HG02571 (cell line): Measurements from ENCODE around the gene KIF25.

Experiments
- ATAC-seq: cut with Tn5 transposase; IDR thresholded peaks from one replicate; pipeline ENCODE4 v1.9.1; 2021; ENCODE audit warnings: mild to moderate bottlenecking, moderate library complexity; ENCODE audit not compliant: unreplicated experiment

Gene KIF25

DNA sequence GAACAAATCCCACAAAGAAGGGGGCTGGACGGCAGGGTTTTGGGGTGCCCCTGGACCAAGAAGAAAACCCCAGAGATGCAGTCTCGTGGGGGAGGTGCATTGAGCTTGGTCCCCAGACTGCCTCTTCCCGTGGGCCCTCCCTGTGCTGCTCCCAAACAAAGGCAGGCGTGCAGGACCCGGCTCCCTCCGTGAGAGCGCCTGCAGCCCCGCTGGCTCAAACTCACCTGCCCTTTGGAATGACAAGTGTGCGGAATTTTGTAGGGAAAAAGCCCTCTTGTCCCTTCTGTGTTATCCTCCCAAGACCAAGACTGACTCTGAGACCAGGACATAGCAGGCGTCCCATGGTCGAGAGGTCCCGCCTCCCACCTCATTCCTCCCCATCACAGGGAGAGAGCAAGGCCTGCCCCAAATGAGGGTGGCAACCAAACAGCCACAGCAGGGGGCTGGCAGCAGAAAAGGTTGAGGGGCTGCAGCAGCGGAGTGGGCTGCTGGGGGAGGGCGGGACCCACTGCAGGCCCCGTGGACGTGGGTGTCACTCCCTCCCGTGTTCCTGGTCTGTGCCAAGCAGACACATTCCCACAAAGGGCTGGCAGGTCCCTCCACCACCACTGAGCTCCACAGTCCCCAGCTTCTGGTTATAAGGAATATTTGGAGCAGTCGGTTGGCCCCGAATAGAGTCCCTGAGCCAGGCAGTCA is 87.1 kb downstream of the KIF25 start:
- ATAC-seq: no peak

DNA sequence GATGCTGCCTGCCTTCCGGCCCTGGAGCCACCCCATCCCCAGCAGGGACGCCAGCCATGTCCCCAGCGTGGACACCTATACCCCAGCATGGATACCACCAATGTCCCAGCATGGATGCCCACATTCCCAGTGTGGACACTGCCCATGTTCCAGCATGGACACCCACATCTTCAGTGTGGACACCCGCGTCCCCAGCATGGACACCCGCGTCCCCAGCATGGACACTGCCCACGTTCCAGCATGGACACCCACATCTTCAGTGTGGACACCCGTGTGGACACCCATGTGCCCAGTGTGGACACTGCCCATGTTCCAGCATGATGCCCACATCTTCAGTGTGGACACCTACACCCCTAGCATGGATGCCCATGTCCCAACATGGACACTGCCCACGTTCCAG is 88.6 kb downstream of the KIF25 start:
- ATAC-seq: no peak

DNA sequence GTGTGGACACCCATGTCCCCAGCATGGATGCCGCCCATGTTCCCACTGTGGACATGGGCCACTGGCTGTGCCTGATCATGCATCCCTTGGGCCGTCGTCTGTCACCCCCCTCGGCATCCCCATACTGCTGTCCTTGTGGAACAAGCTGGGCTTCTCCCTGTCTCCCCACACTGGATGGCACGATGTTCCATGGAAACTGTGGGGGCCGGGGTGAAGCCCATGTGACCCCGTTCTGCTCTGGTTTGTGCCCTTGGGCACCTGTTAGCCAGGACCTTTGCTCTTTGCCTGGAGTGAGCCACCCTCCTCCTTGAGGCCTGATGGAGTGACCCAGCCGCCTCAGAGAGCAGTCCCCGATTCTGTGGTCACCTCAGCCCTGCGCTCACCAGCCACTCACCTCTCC is 89.1 kb downstream of the KIF25 start:
- ATAC-seq: no peak

DNA sequence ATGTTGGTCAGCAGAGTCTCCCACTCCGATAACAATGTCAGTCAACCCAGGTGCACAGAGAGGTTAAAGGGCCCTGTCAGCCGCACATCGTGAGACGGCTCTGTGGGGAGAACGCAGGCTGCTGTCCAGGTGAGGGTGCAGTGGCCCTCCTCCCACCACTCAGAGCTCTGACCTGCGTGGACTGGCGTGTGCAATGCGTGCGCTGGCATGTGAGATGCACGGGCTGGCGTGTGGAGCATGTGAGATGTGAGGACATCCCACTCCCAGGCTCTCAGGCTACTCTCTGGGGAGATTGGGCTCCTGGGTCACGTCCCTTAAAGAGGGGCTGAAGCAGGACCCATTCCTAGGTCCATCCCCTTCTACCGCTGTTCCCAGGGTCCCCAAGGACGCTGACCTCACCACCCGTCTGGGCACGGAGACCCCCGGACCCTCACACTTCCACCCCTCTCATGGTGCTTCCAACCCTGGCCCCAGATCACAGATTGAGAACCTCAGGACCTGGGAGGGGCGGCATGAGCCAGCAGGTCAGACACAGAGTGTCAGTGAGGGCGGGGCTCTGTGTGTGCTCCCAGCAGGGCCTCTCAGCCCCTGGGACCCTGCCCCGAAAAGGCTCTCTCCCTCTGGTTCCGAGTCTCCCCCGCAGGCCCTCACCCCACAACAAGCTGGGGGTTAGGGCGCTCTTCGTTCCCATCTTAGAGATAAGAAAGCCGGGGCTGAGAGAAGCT is 90.1 kb downstream of the KIF25 start:
- no peak for ATAC-seq

DNA sequence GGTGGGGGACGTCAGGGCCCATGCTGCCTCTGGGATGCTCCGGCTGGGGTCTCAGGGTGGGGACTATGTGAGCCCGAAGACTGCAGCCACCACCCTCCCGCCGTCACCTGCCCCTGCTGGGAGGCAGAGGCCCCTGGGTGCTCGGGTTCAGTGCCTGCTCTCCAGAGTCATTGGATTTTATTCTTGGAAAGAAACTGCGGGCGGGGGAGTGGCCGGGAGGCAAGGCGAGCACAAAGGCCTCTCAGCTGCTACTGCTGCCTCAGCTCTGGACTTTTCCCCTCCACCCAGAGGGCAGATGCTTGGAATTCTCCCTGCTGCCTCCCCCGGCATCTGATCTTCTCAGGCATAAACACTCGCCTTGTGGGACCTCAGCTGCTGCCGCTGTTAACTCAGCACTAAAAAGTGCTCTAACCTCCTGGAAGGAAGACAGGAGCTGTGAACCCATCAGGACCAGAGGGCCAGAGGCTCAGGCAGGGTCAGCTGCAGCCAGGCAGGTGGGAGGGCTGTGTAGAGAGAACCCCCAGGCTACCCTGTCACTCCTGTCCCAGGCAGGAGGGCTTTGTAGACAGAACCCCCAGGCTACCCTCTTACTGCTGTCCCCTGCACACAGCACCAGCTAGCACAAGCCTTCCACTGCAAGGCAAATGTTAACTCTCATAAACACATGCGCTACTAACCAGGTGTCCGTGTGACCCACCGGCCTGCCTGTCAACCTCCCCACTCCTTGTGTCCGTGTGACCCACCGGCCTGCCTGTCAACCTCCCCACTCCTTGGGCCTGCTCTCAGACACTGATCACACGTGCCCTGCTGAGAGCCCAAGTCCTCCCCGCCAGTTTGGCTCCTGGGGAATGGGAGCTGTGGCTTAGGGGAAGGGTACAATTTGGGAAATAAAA is 90.9 kb downstream of the KIF25 start:
- ATAC-seq: no peak

DNA sequence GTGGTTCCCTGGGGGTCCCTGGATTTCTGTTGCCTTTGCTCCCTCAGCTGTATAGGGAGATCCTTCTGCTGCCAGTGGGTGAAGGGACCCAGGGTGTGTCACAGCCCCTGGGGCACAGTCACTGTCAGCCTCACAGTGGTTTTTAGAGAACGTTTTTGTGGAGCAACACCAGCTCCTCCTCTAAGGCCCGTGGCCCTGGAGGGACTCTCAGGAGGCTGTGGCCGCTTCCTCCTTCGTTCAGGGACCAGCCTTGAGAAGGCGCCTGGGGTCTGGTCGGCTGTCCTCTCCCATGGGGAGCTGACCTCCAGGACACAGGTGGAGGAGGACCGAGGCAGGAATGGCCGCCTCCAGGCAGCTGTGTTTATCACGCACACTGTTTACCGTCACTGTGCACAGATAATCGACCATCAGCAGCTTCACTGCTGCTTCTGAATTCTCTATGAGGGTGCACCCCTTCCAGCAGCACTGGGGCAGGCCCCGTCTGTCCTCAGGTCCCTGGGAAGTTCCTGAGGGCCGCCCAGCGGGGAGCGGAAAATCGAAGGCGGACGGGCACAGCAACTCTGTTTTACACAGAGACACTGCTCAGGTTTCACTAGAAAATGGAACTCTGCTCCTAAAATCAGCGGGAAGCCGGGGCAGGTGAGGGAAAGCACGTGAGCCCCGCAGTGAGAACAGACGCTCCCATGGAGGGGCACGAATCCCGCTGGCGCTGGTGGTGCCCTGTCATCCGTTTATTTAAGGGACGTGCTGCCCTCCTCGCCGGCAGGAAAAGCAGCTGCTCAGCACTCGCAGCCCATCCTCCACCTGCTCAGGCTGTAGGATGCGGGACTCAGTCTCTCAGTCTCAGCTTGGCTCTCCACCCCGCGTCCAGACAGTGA is 92.0 kb downstream of the KIF25 start:
- ATAC-seq: no peak

DNA sequence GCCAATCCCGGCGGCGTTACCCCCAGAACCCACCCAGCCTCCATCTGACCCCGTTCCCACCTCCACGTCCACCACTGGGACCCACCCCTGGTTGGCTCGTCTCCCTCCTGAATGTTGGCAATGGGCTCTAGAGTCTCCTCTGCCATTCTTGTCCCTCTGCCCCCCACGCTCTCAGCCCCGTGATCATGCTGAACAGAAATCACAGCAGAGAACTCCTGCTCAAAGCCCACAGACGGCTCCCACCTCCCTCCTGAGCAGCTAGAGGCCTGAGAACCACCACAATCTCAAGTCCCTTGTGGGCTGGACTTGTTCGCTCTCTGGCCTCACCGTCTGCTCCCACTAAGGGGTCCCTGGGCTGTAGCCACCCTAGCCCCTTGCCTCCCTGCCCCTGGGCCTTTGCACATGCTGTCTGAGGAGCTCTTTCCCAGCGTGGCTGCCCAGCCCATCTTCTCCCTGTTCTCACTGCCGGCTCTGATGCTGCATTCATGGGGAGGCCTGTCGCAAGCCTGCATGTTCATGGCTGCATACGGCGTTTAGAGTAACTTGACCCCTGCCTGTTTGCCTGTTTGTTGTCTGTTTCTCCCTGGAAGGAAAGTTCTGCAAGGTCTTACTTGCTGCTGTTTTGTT is 92.7 kb downstream of the KIF25 start:
- no peak for ATAC-seq

DNA sequence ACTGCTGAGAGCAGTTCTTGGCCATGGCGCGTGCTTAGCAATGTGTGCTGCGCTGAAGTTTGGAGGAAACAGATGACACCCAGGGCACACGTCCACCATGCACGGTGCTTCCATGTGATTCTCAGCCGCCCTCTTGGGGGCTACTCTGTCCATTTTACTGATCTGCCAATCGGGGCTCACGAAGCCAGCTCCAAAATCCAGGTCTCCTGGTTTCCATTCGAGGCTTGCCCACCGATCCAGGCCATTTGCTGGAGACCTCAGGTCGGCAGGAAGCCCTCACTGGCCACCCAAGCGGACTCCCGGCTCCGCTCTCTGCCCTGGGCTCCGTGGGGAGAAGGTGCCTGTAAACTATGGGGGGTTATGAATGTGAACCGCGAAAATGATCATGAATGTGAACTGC is 93.2 kb downstream of the KIF25 start:
- no peak for ATAC-seq

DNA sequence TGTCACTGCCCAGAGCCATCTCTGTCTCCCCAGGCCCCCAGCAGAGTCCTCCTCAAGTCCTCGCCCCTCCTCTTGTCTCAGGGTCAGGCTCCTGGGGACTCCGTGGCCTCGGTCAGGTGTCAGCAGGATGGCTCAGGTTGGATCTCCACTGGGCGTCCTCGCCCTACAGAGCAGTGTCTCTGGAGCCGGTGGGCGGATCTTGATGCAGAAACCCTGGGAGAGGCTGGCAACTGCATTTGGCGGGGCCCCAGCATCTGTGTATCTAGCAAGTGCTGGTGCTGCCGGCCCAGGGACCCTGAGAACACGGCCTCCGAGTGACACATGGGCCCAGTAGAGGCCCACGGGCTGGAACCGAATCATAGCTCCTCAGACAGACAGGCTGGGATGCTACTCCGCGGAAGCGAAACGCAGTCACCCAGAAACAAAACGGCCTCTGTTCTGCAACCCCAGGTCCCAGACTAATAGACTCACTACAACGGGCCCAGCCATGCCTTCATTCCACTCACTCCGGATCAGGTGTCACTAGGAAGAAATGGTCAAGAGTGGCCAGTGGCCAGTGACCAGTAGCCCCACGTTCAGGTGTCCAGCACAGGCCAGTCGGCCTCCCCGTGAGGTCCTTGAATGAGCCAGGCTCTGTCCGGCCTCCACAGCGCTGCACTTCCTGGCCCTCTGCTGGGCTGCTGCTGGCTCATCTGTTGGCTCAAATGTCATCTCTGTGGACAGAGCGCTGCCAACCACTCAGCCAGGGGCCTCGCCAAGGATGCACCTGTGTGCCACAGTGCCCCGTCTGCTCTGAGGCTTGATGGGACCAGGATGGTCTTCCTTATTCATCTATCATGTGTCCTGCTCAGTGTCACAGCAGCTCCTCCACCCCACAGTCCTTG is 94.2 kb downstream of the KIF25 start:
- ATAC-seq: no peak

DNA sequence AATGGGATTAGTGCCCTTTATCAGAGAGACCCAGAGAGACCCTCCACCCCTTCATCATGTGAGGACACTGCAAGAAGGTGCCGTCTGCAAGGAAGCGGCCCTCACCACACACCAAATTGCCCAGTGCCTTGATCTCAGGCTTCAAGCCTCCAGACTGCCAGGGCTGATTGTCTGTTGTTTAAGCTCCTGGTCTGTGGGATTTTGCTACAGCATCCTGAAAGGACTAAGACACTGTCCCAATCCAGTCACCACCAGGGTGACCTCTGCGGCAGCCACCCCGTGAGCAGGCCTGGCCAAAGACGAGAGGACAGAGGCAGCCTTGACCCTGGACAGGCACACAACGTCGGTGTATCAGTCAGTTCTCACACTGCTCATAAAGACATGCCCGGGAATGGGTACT is 95.1 kb downstream of the KIF25 start:
- no peak for ATAC-seq

DNA sequence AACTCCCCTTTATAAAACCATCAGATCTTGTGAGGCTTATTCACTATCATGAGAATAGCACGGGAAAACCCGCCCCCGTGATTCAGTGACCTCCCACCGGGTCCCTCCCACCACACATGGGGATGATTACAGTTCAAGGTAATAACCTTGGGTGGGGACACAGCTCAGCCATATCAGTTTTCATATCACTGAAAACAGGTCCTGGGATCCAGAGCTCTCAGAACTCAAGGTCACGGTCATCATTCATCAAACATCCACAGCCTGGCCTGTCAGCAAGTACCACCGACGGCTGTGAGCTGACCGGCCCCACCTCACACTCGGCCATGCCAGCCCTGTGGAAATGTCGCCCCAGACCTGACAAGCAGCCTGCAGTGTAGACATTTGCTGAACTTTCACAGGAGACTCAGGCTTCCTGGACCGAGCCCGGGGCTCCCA is 95.6 kb downstream of the KIF25 start:
- no peak for ATAC-seq

DNA sequence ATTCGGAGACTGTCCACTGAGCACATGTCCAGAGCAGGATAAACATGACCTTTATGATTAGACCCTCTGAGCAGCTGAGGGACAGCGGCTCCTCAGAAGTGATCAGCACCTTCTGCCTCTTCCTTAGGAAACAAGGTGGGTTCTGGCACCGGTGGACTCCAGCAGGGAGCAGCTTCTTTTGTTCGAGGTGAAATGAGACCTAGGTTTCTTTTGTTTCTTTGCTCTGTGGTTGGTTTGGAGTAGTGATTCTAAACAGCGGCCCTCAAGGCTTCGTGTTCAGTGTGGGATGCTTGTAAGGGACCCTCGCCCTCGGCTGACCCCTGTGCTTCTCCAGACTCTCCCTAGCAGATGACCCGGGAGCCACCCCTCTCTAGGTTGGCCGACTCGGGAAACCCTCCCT is 96.2 kb downstream of the KIF25 start:
- no peak for ATAC-seq
